Astrocyte of the spinal cord (primary cell): ENCODE measurements around the gene VAV3.

Experiments used
- DNase-seq: peaks from one replicate; pipeline ENCODE4 v3.0.0; 2011; ENCODE audit warnings: low read depth, low spot score
- H3K4me3 ChIP-seq: 2 replicates; pipeline ENCODE4 v1.5.1; 2011; ENCODE audit warnings: low read depth, mild to moderate bottlenecking, low read length, moderate library complexity
- in situ Hi-C: cut with HindIII; loops from 2 replicates; pipeline ENCODE4 v1.10.0; 2017; ENCODE audit warnings: low sequenced_read_pairs
- TF ChIP-seq, protein P1 (sequence below): IDR thresholded peaks from 2 replicates; pipeline ENCODE4 v1.5.1; 2012; ENCODE audit warnings: low read depth, mild to moderate bottlenecking, low read length, inconsistent platforms

Gene VAV3

GRCh38 chr1:107668762-107669161, 296.2 kb downstream of the VAV3 start:
- TF ChIP-seq, protein P1, sequence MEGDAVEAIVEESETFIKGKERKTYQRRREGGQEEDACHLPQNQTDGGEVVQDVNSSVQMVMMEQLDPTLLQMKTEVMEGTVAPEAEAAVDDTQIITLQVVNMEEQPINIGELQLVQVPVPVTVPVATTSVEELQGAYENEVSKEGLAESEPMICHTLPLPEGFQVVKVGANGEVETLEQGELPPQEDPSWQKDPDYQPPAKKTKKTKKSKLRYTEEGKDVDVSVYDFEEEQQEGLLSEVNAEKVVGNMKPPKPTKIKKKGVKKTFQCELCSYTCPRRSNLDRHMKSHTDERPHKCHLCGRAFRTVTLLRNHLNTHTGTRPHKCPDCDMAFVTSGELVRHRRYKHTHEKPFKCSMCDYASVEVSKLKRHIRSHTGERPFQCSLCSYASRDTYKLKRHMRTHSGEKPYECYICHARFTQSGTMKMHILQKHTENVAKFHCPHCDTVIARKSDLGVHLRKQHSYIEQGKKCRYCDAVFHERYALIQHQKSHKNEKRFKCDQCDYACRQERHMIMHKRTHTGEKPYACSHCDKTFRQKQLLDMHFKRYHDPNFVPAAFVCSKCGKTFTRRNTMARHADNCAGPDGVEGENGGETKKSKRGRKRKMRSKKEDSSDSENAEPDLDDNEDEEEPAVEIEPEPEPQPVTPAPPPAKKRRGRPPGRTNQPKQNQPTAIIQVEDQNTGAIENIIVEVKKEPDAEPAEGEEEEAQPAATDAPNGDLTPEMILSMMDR = no peak
- no peak overlapping the region for H3K4me3 ChIP-seq
- DNase-seq = no peak
- in situ Hi-C loops = no loop called here

- no peak for DNase-seq
- in situ Hi-C loops = no loop called here
- no peak overlapping the region for H3K4me3 ChIP-seq
- TF ChIP-seq, protein P1 = no peak
Observed at GRCh38 chr1:107666493-107666892, 298.5 kb downstream of the VAV3 start.

DNA sequence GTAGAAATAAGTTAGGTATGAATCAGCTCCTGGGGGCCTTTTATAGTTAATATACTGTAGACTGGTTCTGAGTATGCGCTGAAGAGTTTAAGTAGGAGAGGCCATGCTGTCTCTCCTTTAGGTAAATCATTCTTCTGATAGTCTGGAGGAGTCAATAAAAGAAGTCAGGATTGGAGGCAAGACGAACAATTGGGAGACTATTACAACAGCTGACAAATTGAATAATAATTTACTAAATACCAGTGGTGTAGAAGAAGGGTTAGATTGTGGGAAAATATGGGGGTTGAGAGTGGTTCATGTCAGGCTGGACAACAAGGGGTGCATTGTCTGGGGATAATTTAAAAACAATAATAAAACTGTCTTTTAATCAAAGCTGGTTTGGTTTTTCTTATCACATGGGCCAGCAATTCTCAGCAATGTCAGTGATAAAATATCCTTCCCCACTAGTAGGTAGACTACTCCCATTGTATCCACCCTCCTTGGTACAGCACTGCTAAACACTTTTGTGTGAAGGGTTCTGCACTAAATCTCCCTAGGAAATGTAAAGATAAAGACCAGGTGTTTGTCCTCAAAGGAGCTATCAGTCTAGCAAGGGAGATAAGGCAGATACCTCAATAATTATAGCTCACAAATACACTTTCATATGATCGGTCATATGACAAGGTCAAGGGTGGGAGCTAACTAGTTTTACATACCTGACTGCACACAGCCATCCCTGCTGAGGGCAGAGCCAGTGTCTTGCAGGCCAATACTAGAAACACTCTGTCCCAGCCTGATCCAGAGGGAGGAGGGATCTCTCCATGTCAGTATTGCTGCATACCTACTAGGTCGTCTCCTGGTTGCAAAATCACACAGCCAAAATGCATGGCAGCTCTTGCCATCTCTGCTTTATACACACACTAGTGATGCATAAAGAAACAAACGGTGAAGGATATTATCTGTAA, 299.7 kb downstream of the VAV3 start:
- TF ChIP-seq, protein P1 = no peak
- in situ Hi-C loops = no loop called here
- H3K4me3 ChIP-seq = no peak overlapping the region
- DNase-seq = no peak

DNA sequence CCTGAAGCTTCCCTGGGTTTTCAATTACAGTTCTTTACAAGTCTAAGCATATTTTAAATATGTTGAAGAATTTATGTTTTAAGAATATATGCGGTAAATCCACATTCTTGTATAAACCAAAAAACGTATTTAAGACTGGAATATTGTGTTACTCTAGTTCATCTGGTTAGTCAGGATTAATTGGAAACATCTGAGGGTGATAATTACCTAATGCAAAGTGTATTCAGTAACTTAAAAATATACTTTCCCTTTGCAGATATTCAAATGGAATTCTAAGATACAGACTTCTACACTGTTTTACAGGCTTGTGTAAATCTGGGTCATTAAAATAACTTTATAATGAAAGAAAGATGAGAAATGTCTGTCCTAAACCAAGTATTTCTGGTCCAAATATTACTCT, 302.0 kb downstream of the VAV3 start:
- in situ Hi-C loops = no loop called here
- no peak for DNase-seq
- TF ChIP-seq, protein P1 = no peak
- H3K4me3 ChIP-seq = no peak overlapping the region

DNA sequence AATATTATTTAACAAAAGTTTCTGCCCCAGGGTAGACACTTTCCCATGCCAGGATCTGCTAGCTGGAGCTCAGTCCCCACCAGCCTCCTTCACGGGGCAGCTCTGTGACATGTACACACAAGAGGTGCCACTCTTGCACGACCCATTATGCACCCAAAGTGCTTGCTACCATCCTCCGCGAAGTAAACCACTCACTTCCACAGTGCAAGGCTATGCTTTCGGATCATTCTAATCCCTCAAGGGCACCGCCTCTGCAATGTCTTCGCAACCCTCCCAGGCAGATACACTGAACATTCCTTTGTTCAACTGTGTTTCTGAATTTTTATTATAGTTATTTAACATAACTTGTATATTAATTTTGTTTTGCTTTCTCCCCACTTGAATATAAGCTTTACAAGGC, 303.8 kb downstream of the VAV3 start:
- in situ Hi-C loops = no loop called here
- no peak overlapping the region for H3K4me3 ChIP-seq
- TF ChIP-seq, protein P1 = no peak
- no peak for DNase-seq

DNA sequence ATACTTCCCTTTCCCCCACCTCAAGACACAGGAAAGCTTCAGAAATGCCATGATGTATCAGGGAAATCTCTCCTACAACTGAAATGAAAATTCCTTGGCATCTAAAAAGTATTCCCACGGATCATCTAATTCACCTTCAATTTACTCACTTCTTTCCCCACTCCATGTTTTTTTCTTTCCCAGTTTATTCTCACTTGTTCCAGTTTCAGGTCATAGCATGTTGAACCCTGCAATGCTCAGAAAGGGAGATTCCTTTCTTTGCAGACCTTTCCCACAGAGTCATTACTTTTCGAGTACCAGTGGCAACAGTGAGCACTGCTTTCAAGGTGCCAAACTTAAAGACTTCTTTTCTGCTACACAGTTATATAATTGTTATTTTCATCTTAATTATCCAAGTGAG, 305.0 kb downstream of the VAV3 start:
- H3K4me3 ChIP-seq = no peak overlapping the region
- TF ChIP-seq, protein P1 = no peak
- no peak for DNase-seq
- in situ Hi-C loops = no loop called here
